NCI-H2081 (cell line): ENCODE results near the gene SCGN.

Experiments used
- DNase-seq, 2 experiments: peaks; one replicate each; lab custom pipeline; 2025; lab: John Stamatoyannopoulos, UW

The SCGN gene

DNA sequence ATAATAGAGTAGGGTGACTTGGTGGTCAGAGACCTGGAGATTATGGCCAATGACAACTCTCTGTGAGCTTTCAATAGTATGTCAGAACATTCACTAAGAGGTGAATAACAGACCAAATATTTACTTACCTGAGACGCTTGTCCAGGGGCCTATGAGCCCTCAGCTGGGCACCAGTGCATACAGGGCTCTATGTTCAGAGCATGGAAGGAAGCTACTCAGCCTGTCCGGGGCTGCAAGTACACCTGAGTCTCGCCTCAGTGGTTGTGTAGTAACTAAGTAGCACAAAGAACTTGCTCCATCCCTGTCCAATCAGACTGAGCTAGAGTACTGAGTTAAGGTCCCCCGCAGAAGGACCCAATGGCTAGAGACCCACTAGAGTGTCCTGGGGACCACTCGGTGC is 11.6 kb upstream of the SCGN start:
- DNase-seq, result no peak

- no peak for DNase-seq
Observed at GRCh38 chr6:25640891-25641290, 11.1 kb upstream of the SCGN start.

DNA sequence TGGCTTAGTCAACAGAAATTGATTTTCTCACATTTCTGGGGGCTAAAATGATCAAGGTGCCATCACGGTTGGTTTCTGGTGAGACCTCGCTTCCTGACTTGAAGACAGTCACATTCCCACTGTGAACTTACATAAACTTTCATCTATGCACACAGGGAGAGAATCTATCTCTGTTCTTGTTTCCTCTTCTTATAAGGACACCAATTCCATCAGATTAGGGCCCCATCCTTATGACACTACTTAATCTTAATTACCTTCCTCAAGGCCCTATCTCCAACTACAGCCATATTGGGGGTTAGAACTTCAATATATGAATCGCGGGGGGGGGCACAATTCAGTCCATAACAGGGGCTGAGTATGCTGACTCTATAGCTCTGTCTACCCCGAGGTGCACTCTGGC is 10.6 kb upstream of the SCGN start:
- no peak for DNase-seq

DNA sequence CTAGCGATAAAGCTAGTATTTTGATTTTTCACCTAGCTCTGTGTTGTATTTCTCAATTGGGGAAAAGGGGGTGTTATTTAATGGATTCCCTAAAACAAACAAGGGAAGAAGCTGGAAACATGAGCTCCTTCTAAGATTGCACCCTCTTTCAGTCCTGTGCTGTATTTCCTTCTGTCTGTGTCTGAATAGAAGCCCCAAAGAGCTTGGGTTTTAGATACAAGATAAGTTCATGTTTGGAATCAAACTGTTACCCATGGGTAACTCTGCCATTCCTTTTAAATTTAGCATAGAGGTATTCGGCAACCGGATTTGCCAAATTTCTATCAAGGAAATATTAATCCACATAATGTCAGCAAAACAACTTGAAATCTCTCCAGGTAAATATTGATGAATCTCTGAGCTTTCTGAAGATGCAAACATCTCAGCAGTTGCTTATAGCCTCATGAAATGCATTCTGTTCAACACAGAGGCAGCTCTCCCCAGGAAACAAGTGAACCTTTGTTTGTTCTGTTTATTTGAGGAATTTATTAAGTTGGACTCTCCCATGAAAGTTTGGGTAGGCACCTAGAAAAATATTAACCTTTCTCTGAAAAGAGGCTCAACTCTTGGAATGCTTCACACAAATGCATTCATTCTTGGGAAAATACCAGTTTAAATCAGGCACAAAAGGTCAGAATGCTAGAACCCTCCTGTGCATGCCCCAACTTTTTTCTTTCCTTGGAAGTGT is 9.9 kb upstream of the SCGN start:
- DNase-seq, result no peak

DNA sequence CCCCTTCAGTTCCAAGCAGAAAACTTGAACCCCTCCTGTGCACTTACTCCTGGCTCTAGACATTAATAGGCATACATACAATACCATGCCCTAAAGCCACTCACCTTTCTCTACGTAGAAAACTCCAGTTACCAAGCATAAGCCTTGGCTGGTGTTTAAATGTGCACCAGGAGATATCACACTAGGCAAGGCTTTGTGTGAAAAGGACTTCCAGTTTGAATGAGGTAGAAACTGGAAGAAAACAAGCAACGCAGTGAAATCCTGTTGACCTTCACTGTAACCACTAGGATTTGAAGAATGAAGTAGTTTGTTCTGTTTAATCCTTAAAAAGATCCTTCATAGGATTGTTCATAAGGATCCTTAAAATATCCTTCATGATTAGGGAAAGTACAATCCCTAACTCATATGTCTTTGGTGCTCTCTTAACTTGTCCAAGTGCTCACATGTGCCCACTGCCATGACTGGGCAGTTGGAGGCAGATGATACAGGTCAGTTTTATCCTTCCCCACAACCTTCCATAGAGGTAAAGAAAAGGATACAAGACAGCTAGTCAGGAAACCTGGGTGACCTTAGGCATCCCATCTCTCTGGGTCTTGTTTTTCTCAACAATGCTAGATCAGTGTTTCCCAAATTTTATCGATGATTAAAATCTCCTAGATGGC is 9.2 kb upstream of the SCGN start:
- DNase-seq, result no peak

- DNase-seq, result no peak
Observed at GRCh38 chr6:25645916-25646315, 6.1 kb upstream of the SCGN start.

- DNase-seq, result no peak
Observed at GRCh38 chr6:25649611-25650010, 2.4 kb upstream of the SCGN start.

DNA sequence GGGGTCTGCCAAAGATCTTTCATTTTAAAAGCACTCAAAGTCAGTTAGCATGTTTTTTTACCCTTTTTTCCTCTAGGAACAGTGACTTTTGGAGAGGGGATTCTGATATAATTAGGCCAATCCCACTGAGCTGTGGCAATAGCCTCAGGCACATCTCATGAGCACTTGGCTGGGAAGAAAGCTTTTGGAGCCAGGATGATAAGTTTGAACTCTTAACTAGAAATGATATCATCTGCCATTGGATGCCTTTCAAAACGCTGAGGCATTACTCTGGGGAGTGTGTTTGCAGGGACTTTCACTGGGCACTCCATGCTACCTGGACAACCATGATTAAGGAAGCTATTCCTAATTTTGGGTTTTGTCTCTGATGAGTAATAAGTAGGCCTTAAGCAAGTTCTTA is 3.7 kb downstream of the SCGN start:
- DNase-seq, result peak in 1 of 2 experiments; percentile 17

DNA sequence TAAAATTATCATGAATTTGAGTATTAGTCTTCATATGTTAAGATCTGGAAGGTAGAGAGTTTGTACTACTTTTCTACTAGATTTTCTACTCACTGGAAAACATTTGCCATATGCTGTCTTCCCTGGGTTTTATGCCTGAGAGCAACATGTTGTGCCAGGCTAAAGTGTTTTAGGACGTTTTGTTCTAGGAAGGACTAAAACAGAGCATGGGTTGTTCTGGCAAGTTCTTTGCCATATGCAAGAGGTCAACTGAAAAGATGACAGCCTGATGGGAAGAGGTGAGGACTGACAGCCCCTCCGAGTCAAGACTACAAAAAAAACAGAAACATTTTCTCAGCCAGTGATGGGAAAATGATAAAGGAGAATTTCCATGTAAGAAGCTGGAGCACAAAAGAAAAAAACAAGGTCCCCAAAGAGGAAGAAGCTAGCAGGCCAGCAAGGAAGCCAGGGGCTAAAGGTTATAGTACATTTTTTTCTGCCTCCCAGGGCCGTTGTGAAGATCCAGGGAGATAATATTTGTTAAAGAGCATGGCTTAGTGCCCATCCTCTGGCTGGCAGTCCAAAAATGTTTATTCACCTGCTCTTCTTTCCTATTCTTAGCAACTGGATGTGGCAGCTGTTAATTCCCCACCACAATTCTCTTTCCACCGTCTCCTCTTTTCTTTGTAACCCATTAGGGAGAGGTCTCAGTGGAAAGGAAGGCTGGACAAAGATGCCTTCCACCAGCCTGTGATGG is 7.8 kb downstream of the SCGN start:
- DNase-seq, result peak; percentile 45 to 83

GRCh38 chr6:25660512-25660911 is 8.5 kb downstream of the SCGN start:
- DNase-seq, result peak in 1 of 2 experiments; percentile 34

DNA sequence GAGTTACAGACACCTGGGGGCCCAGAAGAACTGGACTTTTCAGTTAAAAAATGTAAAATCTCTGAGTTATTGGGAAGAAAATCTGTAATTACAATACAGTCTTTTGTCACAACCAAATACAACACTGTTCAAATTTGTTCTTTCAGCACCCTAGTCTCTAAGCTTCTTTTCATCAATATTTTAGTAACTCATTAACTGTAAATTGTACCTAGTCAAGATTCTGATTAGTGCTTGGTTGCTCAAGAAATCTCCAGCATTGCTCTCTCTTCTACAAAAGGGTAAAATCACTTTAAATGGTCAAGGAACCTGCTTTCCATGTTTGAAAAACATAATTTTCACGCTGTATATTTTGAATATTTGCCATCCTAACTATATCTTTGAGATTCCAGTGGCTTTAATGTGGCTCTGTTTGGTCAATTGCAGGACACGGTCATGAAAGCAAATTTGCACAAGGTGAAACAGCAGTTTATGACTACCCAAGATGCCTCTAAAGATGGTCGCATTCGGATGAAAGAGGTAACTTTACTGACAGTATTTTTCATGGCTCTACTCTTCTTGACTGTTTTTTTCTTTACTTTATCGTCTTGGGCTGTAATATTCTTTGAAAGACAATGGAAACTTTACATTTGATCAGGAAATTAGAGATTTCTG is 9.2 kb downstream of the SCGN start:
- DNase-seq, result no peak

DNA sequence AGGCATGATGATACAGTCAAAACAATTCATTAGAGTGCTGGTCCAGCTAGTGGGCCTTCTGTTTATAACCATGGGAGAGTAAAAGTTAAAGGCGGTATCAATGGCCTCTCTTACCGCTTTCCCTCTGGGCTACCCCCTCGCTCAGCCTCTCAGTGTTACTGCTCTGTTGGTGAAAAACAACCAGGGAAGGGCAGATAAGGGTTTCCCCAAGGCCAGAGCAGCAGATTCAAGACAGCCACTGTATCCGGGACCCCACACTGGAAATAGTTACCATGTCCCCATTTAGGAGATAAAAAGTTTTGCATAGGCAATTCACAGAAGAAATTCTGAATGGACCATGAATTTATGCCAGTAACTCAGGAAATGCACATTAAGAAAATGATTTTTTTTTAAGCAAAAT is 13.4 kb downstream of the SCGN start:
- DNase-seq, result no peak

- peak in 1 of 2 experiments; percentile 4 for DNase-seq
Observed at GRCh38 chr6:25669413-25669812, 17.4 kb downstream of the SCGN start.

DNA sequence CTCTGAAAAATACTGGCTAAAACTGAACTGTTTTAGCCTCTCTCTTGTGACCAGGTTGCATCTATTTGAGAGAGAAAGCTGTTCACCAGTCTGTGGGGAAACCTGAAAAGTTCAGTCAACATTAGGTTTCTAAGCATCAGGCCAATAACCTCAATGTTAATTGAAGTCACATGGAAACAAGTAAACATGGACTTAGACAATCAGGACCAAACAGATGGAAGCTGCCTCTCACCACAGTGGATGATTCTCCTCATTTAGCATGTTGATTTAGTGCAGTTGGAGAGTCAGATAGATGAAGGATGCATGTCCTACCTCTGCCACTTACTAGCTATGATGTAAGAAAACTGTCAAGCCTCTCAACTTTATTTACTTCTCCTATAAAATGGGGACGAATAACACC is 18.2 kb downstream of the SCGN start:
- peak; percentile 14 to 79 for DNase-seq

DNA sequence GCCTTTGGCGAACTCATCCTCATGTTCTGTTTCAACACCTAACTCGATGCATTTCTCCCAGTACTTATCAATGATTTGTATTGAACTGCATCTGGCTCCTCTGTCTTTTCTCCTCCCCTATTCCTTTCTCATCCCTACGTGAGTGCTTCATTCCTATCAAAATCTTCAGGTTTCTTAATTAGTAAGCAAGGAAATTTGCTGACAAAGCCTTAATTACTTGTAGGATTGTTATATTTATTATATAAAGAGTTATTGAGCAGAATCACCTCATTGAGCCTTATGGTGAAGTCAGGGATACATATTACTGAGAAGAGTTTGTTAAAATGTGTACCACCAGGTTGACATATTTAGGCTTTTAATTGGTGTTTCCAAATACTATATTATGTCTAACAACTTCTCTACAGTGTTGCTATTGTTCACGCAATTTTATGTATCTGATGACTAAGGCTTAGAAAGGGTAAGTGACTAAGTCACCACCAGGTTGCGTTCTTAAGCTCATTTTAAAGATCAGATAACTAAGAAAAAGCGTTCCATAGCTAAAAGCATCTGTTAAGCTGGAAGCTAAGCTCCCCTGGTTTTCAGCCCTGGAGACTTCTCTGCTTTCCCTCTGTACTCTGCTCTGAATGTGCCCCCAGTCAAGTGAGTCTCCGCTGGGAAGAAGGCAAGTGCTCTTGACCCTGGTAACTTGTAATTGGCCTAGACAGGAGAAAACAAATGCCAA is 18.9 kb downstream of the SCGN start:
- no peak for DNase-seq

DNA sequence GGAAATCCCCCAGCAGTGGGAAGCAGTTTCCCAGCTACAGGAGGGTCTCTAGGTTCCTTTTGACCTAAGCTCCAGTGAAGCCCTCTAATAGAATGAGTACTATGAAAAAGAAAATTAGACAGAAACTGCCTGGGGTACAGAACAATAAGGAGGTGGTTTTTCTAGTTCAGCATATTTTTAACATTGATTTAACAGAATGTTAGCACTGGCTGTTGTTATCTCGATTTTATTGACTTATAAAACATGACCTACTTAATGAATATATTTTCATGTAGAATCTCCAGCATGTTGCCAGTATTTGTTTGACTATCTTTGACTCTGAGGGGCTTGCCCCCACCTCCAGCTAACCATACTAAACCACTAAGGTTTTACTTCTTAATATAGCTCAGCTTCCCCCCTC is 19.6 kb downstream of the SCGN start:
- DNase-seq, result no peak

- DNase-seq, result no peak
Observed at GRCh38 chr6:25675167-25675566, 23.2 kb downstream of the SCGN start.

GRCh38 chr6:25676775-25677174 is 24.8 kb downstream of the SCGN start:
- no peak for DNase-seq

DNA sequence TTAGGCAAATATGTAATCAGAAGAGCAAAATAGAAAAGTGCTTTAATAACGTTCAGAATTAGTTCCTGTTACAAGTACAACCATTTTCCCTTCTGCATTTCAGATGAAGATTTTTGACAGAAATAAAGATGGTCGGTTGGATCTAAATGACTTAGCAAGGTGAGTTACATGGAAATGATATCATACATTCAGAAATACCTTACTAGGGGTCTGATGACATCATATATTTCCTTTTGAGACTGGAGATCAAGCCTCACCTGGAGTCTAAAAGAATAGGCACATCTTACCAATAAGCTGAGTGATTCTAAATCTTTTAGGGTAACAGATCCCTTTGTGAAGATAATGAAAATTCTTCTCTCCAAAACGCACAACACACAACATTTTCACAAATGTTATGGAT is 29.8 kb downstream of the SCGN start:
- DNase-seq, result no peak

DNA sequence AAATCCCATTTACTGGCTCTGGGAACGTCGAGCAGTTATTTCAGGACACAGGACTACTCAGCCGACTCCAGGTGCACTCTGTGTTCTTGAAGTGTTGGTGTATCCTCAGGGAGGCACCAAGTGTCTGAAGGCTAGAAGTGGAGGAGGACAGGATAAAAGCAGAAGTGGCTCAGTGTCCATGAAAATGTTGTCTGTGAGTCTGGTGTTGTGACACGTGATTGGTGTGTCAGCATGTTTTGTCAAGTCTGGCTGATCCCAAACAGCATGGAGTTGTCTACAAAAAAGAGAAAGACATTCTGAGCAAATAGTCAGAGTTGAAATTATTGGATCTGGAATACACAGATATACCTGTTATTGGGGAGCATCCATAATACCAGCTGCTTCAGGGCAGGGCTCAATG is 30.3 kb downstream of the SCGN start:
- no peak for DNase-seq

DNA sequence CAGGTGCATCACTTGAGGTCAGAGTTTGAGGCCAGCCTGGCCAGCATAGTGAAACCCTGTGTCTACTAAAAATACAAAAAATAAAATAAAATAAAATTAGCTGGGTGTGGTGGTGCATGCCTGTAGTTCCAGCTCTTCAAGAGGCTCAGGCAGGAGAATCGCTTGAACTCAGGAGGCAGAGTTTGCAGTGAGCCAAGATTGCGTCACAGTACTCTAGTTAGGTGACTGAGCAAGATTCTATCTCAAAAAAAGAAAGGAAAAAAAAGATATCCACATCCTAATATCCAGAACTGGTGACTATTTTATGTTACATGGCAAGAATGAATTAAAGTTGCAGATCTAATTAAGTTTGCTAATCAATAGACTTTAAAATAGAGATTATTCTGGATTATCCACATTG is 32.5 kb downstream of the SCGN start:
- no peak for DNase-seq

GRCh38 chr6:25685251-25685650 is 33.2 kb downstream of the SCGN start:
- DNase-seq, result no peak
